Head of caudate nucleus (tissue), 42 donors: Measurements from ENCODE around the gene STRADA.
"Not testable (repeated sequence)": the region's sequence is repeated elsewhere in the genome, so short reads cannot be mapped to it uniquely, and the experiment has no call there.

ENCODE experiments used
- DNase-seq, 42 donors: peaks; one replicate each; pipeline versions ENCODE4 v3.0.0 to v3.0.0-alpha.2; 2020 to 2021; ENCODE audit warnings: mixed read lengths in 7 of 42
- intact Hi-C: fragments of 100-400 bp; cut with DNase I; formaldehyde crosslinking; loops from one replicate; pipeline ENCODE4 v1.15.0; 2022

The STRADA gene

DNA sequence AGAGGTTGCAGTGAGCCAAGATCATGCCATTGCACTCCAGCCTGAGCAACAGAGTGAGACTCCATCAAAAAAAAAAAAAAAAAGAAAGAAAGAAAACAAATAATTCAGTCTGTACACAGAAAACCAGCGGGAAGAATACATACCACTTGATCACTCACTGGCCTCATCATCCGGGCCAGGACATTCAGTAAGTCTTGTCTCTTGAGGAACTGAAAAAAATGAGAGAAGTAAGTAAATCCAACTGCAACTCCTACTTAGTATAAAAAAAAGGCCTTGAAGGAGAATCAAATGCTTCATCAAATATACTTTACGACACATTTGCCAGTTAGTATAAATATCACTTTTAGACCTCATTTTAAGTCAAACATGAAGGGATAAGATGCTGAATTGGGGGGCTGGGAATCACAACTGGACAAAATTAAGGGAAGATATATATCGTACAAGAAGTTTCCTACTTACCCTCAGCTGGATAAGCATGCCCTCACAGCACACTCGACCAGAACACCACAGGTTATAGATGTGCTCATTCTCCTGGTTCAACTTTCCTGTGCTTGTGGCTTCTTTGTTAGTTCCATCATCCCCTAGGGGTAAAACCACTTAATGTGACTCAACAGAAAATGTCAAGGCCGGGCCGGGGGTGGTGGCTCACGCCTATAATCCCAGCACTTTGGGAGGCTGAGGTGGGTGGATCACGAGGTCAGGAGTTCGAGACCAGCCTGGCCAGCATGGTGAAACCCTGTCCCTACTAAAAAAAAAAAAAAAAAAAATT is 19.4 kb upstream of the STRADA start:
- intact Hi-C loops: no loop called here
- DNase-seq: no peak

DNA sequence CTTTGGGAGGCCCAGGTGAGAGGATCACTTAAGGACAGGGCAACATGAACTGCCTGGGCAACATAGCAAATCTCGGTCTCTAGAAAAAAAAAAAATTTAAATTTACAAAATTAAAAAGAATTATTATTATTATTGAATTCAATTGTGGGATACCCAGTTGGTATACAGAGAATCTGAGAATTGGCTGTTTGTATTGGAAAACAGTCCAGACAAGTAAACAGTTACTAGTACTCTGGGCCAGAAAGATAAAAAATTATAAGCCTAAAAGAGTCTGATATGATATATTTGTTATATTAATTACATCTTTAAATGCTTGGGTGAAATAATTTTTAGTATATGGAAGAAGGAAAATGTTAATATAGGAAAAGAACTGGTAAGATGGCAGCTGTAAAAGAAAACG is 16.8 kb upstream of the STRADA start:
- intact Hi-C loops: no loop called here
- DNase-seq: no peak

DNA sequence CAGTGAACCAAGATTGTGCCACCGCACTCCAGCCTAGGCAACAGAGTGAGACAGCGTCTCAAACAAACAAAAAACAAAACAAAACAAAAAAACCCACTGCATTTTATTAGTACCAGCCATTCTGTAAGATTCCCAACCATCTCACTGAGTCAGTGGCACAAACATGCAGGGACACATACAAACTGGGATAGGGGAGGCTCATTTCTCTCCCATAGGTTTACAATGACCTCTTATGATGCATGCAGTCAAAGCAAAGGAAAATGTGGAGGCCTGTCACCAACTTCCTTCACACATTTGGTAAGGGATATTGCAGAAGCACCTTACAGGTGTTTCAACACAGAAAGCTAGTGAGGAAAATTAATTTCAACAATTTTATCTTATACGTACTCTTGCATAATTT is 12.4 kb upstream of the STRADA start:
- DNase-seq: no peak
- intact Hi-C loops: no loop called here

DNA sequence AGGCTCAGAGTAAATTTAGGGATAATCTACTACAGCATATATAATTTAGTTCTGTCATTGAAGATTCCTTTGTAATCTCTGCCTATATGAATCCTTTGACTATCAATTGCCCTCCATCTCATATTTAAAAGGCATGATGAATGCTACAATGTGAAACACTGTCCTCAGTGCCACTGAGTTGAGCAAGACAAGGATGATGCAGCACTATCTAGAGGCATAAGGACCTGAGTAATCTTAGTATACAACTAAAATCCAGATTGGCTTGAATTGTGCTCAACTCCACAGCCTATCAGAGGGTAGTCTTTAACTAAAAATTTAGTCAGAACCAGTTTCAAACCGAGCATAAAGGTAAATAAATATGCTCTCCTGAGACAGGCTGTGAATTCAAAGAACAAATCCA is 11.6 kb upstream of the STRADA start:
- intact Hi-C loops: no loop called here
- no peak for DNase-seq

DNA sequence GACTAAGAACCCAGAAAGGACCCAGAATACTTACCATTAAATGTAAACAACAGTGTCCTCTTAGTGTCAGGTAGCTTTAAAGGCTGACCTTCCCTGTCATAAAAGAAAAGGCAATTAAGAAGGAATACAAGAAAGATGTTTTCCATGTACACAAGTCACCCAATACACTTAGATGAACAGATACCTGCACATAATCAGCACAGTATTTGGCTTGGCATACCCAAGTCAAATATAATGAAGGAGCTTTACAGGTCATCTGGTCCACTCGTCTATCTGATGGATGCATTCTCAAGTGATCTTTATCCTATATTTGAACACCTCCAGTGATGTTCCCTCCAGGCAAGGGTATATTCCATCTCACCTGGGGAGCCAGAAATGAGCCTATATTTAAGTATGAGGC is 11.1 kb upstream of the STRADA start:
- intact Hi-C loops: no loop called here
- no peak for DNase-seq

- intact Hi-C loops: no loop called here
- peak in 6 of 42 donors; percentile 5 to 22 (median 17) for DNase-seq
These were observed 10.2 kb upstream of the STRADA start for GRCh38 chr17:63751806-63752205.

- peak in 1 of 42 donors; percentile 2 for DNase-seq
- intact Hi-C loops: loop anchor here (2.0 to 10.0 kb wide), 2 partner anchors 32 to 116 kb away; partner anchors contain the start of genes CCDC47 and MAP3K3
These were observed 524 bp downstream of the STRADA start for GRCh38 chr17:63741143-63741407.

GRCh38 chr17:63740464-63741142 is 996 bp downstream of the STRADA start:
- DNase-seq: no peak
- intact Hi-C loops: loop anchor here (2.0 to 10.0 kb wide), 2 partner anchors 32 to 116 kb away; partner anchors contain the start of genes CCDC47 and MAP3K3

DNA sequence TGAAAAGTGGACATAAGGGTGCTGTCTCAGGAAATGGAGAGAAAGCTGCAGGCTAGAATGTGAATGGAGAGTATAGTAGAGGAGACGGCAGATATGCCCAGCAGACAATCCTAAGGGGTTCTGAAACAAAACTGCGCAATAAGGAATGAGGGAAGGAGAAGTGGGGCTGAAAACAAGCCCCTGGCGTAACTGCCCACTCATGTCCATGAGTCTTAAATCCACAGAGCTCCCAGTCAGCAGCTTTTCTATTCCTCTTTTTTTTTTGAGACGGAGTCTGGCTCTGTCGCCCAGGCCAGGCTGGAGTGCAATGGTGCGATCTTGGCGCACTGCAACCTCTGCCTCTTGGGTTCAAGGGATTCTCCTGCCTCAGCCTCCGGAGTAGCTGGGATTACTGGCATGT is 5.9 kb downstream of the STRADA start:
- intact Hi-C loops: no loop called here
- DNase-seq: no peak

DNA sequence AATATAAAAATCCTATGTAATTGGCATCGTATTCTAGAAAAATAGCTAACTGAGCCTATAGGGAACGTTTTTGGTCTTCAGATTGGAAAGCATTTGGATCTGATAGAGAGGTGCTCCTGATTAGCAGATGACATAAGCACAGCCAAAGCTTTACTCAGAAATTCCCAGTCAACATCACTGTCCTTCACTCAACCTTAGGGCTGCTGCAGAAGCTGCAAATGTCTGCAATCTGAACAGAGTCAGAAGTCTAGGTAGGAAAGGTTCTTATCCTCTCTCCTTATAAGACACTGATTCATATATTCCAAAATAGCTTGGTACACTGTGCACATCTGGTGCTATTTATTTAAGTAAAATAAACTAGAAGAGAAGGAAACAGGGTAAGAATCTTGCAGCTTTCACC is 19.2 kb downstream of the STRADA start:
- peak in 1 of 42 donors; percentile 17 for DNase-seq
- intact Hi-C loops: no loop called here

- DNase-seq, intact Hi-C loops: not testable (repeated sequence)
These were observed 21.4 kb downstream of the STRADA start for GRCh38 chr17:63720194-63720593.

- intact Hi-C loops: no loop called here
- DNase-seq: no peak
These were observed 22.6 kb downstream of the STRADA start for GRCh38 chr17:63718988-63719387.

GRCh38 chr17:63716426-63716825 is 25.2 kb downstream of the STRADA start:
- DNase-seq: no peak
- intact Hi-C loops: no loop called here

DNA sequence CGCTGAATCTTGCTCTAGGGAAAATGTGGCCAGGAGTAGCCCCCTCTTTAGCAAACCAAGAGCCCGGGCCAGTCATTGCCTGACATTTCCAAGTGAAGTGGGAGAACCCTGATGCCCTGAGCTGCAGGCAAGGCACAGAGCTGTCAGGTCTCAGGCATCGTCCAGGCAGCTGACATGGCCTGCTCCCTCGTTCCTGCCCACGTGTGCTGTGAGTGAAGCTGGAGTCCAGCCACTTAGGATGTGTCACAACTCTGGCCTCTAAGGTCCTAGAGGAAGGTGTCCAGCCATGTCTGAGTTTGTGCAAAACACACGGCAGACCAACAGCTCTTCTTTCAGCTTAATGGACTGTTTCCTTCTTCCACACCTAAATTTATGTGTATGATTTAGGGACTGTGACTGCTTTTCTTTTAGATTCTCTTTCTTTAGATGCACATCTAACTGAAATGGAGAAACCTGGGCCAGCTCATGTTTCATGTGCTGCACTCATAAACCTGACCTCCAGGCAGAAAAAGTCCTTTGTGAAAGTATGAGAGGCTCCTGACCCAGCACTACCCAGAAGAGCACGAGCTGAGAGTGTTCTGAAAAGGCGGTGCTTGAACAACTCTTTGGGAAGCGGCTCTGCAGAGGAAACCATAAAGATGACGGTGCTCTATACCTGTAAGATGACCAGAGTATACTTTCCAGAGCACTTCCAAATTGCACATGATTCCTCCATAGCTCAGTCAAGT is 26.9 kb downstream of the STRADA start:
- DNase-seq: peak in 1 of 42 donors; percentile 4
- intact Hi-C loops: no loop called here

GRCh38 chr17:63709110-63709509 is 32.5 kb downstream of the STRADA start:
- intact Hi-C loops: no loop called here
- peak in 1 of 42 donors; percentile 21 for DNase-seq

DNA sequence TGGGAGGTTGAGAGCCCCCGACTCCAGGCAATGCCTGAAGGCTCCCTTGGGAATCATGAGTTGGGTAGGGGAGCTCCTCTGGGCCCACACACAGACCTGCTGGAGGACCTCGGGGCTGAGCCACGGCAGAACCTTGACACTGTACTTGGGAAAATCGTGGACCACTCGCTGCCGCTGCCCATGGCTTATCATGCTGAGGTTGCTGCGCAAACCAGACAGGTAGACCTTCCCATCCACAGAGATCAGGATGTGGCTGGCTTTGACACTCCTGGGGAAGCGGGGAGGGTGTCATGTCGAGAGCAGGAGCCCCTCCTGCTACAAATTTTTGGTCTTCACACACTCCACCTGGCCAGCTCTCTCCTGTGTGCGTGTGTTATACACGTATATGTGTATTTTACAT is 34.4 kb downstream of the STRADA start:
- intact Hi-C loops: no loop called here
- no peak for DNase-seq

GRCh38 chr17:63706336-63707082 is 35.1 kb downstream of the STRADA start:
- intact Hi-C loops: no loop called here
- DNase-seq: peak in 1 of 42 donors; percentile 4

- DNase-seq: no peak
- intact Hi-C loops: no loop called here
These were observed 35.9 kb downstream of the STRADA start for GRCh38 chr17:63705657-63706056.

- intact Hi-C loops: no loop called here
These were observed 36.8 kb downstream of the STRADA start for GRCh38 chr17:63704836-63705235.

GRCh38 chr17:63704259-63704576 is 37.4 kb downstream of the STRADA start:
- intact Hi-C loops: no loop called here
- no peak for DNase-seq

More at GRCh38 chr17:63704836-63705235, 36.8 kb downstream of the STRADA start:
- DNase-seq: no peak
